PC-3 (cell line): ENCODE results near the gene CPLANE1. TPM values are rescaled to one million over a fixed set of nuclear protein-coding genes. Genes with fewer than 3 reads are reported as not detected.

Experiments
- ATAC-seq: fragments of 200-7000 bp; cut with Tn5 transposase; 2 replicates; pipeline ENCODE4 v1.9.1; 2020; ENCODE audit warnings: mild to moderate bottlenecking, moderate library complexity
- BruUV-seq: library from RNA; stranded (reverse); fragments of 400-500 nt; replicated peaks from 2 replicates; lab custom pipeline; 2021; lab: Mats Ljungman, UMichigan
- CTCF ChIA-PET: fragments of 300-600 bp; sonication (Branson Sonifier 250); formaldehyde crosslinking; loops from one replicate; lab custom pipeline; 2022; ENCODE audit warnings: antibody characterized with exemption; lab: Charles Lee
- POLR2A ChIA-PET: fragments of 300-600 bp; sonication (Branson Sonifier 250); formaldehyde crosslinking; loops from one replicate; lab custom pipeline; 2022; ENCODE audit warnings: antibody characterized with exemption; ENCODE audit not compliant: unreplicated experiment; lab: Charles Lee
- DNase-seq: peaks from one replicate; pipeline ENCODE4 v3.0.0-alpha.2; 2015
- H2AFZ ChIP-seq: fragments of 300-600 bp; sonication (generic); 2 replicates; pipeline ENCODE4 v1.6.0; 2016; ENCODE audit warnings: antibody characterized with exemption, low read length
- H3F3A ChIP-seq: fragments of 300-600 bp; sonication (generic); one replicate; pipeline ENCODE4 v1.6.0; 2017; ENCODE audit warnings: antibody characterized with exemption, low read length, control low read depth, mild to moderate bottlenecking; ENCODE audit not compliant: unreplicated experiment
- H3K27ac ChIP-seq: fragments of 300-600 bp; sonication (generic); 2 replicates; pipeline ENCODE4 v1.5.1; 2016; ENCODE audit warnings: mild to moderate bottlenecking, low read length
- H3K27me3 ChIP-seq: fragments of 300-600 bp; sonication (generic); 2 replicates; pipeline ENCODE4 v1.6.1; 2016; ENCODE audit warnings: low read length, mixed read lengths
- H3K36me3 ChIP-seq: fragments of 300-600 bp; sonication (generic); 2 replicates; pipeline ENCODE4 v1.6.1; 2016; ENCODE audit warnings: low read depth, mixed run types, low read length, mixed read lengths
- H3K4me1 ChIP-seq: fragments of 300-600 bp; sonication (generic); 2 replicates; pipeline ENCODE4 v1.5.1; 2016; ENCODE audit warnings: low read length; ENCODE audit not compliant: insufficient read depth
- H3K4me2 ChIP-seq: fragments of 300-600 bp; sonication (generic); 2 replicates; pipeline ENCODE4 v1.6.0; 2016; ENCODE audit warnings: low read length
- H3K4me3 ChIP-seq: fragments of 300-600 bp; sonication (generic); 2 replicates; pipeline ENCODE4 v1.5.1; 2016; ENCODE audit warnings: mild to moderate bottlenecking, low read length, mixed read lengths
- H3K79me2 ChIP-seq: fragments of 300-600 bp; sonication (generic); 2 replicates; pipeline ENCODE4 v1.6.1; 2017; ENCODE audit warnings: low read length, mixed read lengths
- H3K9ac ChIP-seq: fragments of 300-600 bp; sonication (generic); 2 replicates; pipeline ENCODE4 v1.6.0; 2016; ENCODE audit warnings: mild to moderate bottlenecking, low read length
- H3K9me2 ChIP-seq: fragments of 300-600 bp; sonication (generic); replicated peaks from 2 replicates; pipeline ENCODE4 v1.6.1; 2016; ENCODE audit warnings: mixed run types, low read length, mixed read lengths
- H3K9me3 ChIP-seq: fragments of 300-600 bp; sonication (generic); 2 replicates; pipeline ENCODE4 v1.6.1; 2016; ENCODE audit warnings: low read length, mixed read lengths
- H4K20me1 ChIP-seq: fragments of 300-600 bp; sonication (generic); 2 replicates; pipeline ENCODE4 v1.6.1; 2016; ENCODE audit warnings: low read length, mixed read lengths
- CTCF ChIP-seq: fragments of 300-600 bp; sonication (generic); conservative IDR thresholded peaks from 2 replicates; pipeline ENCODE4 v1.5.1; 2017; ENCODE audit warnings: antibody characterized with exemption, low read depth, mild to moderate bottlenecking, low read length
- EZH2 ChIP-seq: fragments of 300-600 bp; sonication (generic); IDR thresholded peaks from one replicate; pipeline ENCODE4 v1.6.1; 2017; ENCODE audit warnings: antibody characterized with exemption, mild to moderate bottlenecking, low read length; ENCODE audit not compliant: unreplicated experiment
- EZH2phosphoT487 ChIP-seq: fragments of 300-600 bp; sonication (generic); IDR thresholded peaks from 2 replicates; pipeline ENCODE4 v1.6.1; 2018; ENCODE audit warnings: mild to moderate bottlenecking, antibody characterized with exemption, low read length, borderline replicate concordance
- intact Hi-C: fragments of 100-400 bp; cut with micrococcal nuclease; formaldehyde crosslinking; loops from 2 replicates; pipeline ENCODE4 v1.9.0; 2023
- total RNA-seq: library from RNA; depleted of rRNA; stranded (reverse); fragments of >200 nt; gene quantifications from 2 replicates; pipeline ENCODE4 v1.2.3, GENCODE V29; 2014

CPLANE1 gene
- total RNA-seq, 1 experiment from 2014 or later = 10.1 TPM

- H3K9ac ChIP-seq = no peak overlapping the region
- ChIA-PET CTCF (no interaction called here), POLR2A (no interaction called here)
- H2AFZ ChIP-seq = no peak overlapping the region
- no peaks in the 10 kb centered on the region for H3K9me2 ChIP-seq
- no peaks in the 10 kb centered on the region; the same call in 1 of the 2 replicates for H3K36me3 ChIP-seq
- H3F3A ChIP-seq = no peaks in the 10 kb centered on the region
- no peak overlapping the region for H3K4me2 ChIP-seq
- no peaks in the 10 kb centered on the region for H4K20me1 ChIP-seq
- H3K79me2 ChIP-seq = no peaks in the 10 kb centered on the region
- H3K9me3 ChIP-seq = no peaks in the 10 kb centered on the region
- no peak overlapping the region for H3K27ac ChIP-seq
- intact Hi-C loops = no loop called here
- TF ChIP-seq EZH2 = no peak
- TF ChIP-seq EZH2phosphoT487 = no peak
- no peak for TF ChIP-seq CTCF
- H3K4me3 ChIP-seq = no peak overlapping the region
- ATAC-seq (no peak), DNase-seq (no peak)
- H3K27me3 ChIP-seq = no peaks in the 10 kb centered on the region
- H3K4me1 ChIP-seq = no peaks in the 10 kb centered on the region
- BruUV-seq = no TSS peak
Observed at GRCh38 chr5:37120270-37120669, 128.9 kb downstream of the CPLANE1 start.

DNA sequence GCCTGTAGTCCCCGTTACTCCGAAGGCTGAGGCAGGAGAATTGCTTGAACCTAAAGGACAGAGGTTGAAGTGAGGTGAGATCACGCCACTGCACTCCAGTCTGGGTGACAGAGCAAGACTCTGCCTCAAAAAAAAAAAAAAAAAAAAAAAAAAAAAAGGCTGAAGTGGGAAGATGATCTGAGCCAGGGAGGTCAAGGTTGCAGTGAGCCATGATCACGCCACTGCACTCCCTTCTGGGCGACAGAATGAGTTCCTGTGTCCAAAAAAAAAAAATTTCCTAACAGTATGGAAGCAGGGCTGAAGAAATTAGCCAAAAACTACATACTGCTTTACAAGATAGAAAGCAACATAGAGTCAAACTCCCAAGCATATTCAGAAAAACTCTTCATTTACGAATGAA is 132.8 kb downstream of the CPLANE1 start:
- Histone ChIP-seq H4K20me1 (no peaks in the 10 kb centered on the region), H3K9me2 (no peaks in the 10 kb centered on the region), H3K79me2 (no peaks in the 10 kb centered on the region), H3K27ac (no peak overlapping the region), H3F3A (no peaks in the 10 kb centered on the region), H2AFZ (no peak overlapping the region), H3K4me2 (no peak overlapping the region), H3K9ac (no peak overlapping the region), H3K36me3 (peaks cover 5% of the 10 kb centered on the region; the same call in 1 of the 2 replicates), H3K4me3 (no peak overlapping the region), H3K4me1 (no peaks in the 10 kb centered on the region), H3K27me3 (no peaks in the 10 kb centered on the region), H3K9me3 (no peaks in the 10 kb centered on the region)
- no peak for TF ChIP-seq EZH2
- TF ChIP-seq CTCF = no peak
- TF ChIP-seq EZH2phosphoT487 = no peak
- CTCF ChIA-PET = no interaction called here
- no TSS peak for BruUV-seq
- ATAC-seq (no peak), DNase-seq (no peak)
- intact Hi-C loops = no loop called here
- POLR2A ChIA-PET = no interaction called here

- DNase-seq = no peak
- H3K9me3 ChIP-seq = no peaks in the 10 kb centered on the region
- no peak overlapping the region for H3K9ac ChIP-seq
- H3K4me3 ChIP-seq = no peak overlapping the region
- no peak for ATAC-seq
- ChIA-PET CTCF (no interaction called here), POLR2A (no interaction called here)
- no peak for TF ChIP-seq EZH2
- no peak for TF ChIP-seq CTCF
- no peak for TF ChIP-seq EZH2phosphoT487
- no TSS peak for BruUV-seq
- H4K20me1 ChIP-seq = no peaks in the 10 kb centered on the region
- no peaks in the 10 kb centered on the region for H3K9me2 ChIP-seq
- H3K27ac ChIP-seq = no peak overlapping the region
- H3F3A ChIP-seq = no peaks in the 10 kb centered on the region
- peaks cover 5% of the 10 kb centered on the region; the same call in 1 of the 2 replicates for H3K36me3 ChIP-seq
- H2AFZ ChIP-seq = no peak overlapping the region
- H3K79me2 ChIP-seq = no peaks in the 10 kb centered on the region
- intact Hi-C loops = no loop called here
- H3K27me3 ChIP-seq = no peaks in the 10 kb centered on the region
- H3K4me2 ChIP-seq = no peak overlapping the region
- no peaks in the 10 kb centered on the region for H3K4me1 ChIP-seq
Observed at GRCh38 chr5:37112383-37112991, 136.7 kb downstream of the CPLANE1 start.
